Activated T-helper 2 cell treated with anti-CD3 and anti-CD28 coated beads, Interferon-gamma antibody, Interleukin-2, Interleukin-4, amounts not matched to agents 10 μg/mL and 5 μg/mL and 100 μg/mL, durations not matched to agents 14 hours and 24 hours and 36 hours (primary cell): ENCODE data around the gene UBE3D. TPM values are rescaled to one million over a fixed set of nuclear protein-coding genes. Genes with fewer than 3 reads are reported as not detected.
"Not testable (repeated sequence)": the region's sequence is repeated elsewhere in the genome, so short reads cannot be mapped to it uniquely, and the experiment has no call there.

Source experiments
- DNase-seq: peaks from one replicate; pipeline ENCODE4 v3.0.0; 2021; ENCODE audit warnings: low spot score
- H3K27ac Mint-ChIP-seq: one replicate; pipeline ENCODE4 v1.8.0; 2021; ENCODE audit warnings: mixed read lengths
- H3K27me3 Mint-ChIP-seq: one replicate; pipeline ENCODE4 v1.8.0; 2021; ENCODE audit warnings: low read depth, mixed read lengths
- H3K36me3 Mint-ChIP-seq: one replicate; pipeline ENCODE4 v1.8.0; 2021; ENCODE audit warnings: low read depth, mixed read lengths
- H3K4me1 Mint-ChIP-seq: one replicate; pipeline ENCODE4 v1.8.0; 2021; ENCODE audit warnings: low read depth, mixed read lengths
- H3K4me3 Mint-ChIP-seq: one replicate; pipeline ENCODE4 v1.8.0; 2021; ENCODE audit warnings: low read depth, mild to moderate bottlenecking, moderate library complexity, mixed read lengths
- H3K9me3 Mint-ChIP-seq: one replicate; pipeline ENCODE4 v1.8.0; 2021; ENCODE audit warnings: mixed read lengths
- intact Hi-C: fragments of 100-400 bp; cut with micrococcal nuclease; formaldehyde crosslinking; loops from one replicate; pipeline ENCODE4 v1.15.1; 2023
- total RNA-seq: library from RNA; stranded (reverse); gene quantifications from 2 replicates; pipeline ENCODE4 v1.2.3, GENCODE V29; 2022

The UBE3D gene
- total RNA-seq, 1 donor from 2014 or later: 6.9 TPM

- no peak overlapping the region for H3K27ac Mint-ChIP-seq
- no peak overlapping the region for H3K4me3 Mint-ChIP-seq
- peaks cover 8% of the 10 kb centered on the region for H3K9me3 Mint-ChIP-seq
- DNase-seq: no peak
- no peaks in the 10 kb centered on the region for H3K4me1 Mint-ChIP-seq
- H3K36me3 Mint-ChIP-seq: no peaks in the 10 kb centered on the region
- no peaks in the 10 kb centered on the region for H3K27me3 Mint-ChIP-seq
- intact Hi-C loops: no loop called here
These were observed 151.1 kb downstream of the UBE3D start for GRCh38 chr6:82914511-82914910.

GRCh38 chr6:82910820-82911219, 154.8 kb downstream of the UBE3D start:
- no peak for DNase-seq
- H3K4me3 Mint-ChIP-seq: no peak overlapping the region
- intact Hi-C loops: no loop called here
- no peak overlapping the region for H3K27ac Mint-ChIP-seq
- H3K36me3 Mint-ChIP-seq: no peaks in the 10 kb centered on the region
- no peaks in the 10 kb centered on the region for H3K4me1 Mint-ChIP-seq
- no peaks in the 10 kb centered on the region for H3K27me3 Mint-ChIP-seq
- H3K9me3 Mint-ChIP-seq: no peaks in the 10 kb centered on the region

GRCh38 chr6:82910395-82910794, 155.2 kb downstream of the UBE3D start:
- H3K9me3 Mint-ChIP-seq: no peaks in the 10 kb centered on the region
- H3K4me3 Mint-ChIP-seq: no peak overlapping the region
- intact Hi-C loops: no loop called here

GRCh38 chr6:82909551-82909950, 156.1 kb downstream of the UBE3D start:
- no peak for DNase-seq
- H3K27ac Mint-ChIP-seq: no peak overlapping the region
- H3K4me1 Mint-ChIP-seq: no peaks in the 10 kb centered on the region
- no peaks in the 10 kb centered on the region for H3K36me3 Mint-ChIP-seq
- no peaks in the 10 kb centered on the region for H3K27me3 Mint-ChIP-seq
- no peaks in the 10 kb centered on the region for H3K9me3 Mint-ChIP-seq
- intact Hi-C loops: no loop called here
- H3K4me3 Mint-ChIP-seq: no peak overlapping the region

More at GRCh38 chr6:82910395-82910794, 155.2 kb downstream of the UBE3D start:
- no peaks in the 10 kb centered on the region for H3K4me1 Mint-ChIP-seq
- H3K36me3 Mint-ChIP-seq: no peaks in the 10 kb centered on the region
- no peak for DNase-seq
- no peak overlapping the region for H3K27ac Mint-ChIP-seq
- no peaks in the 10 kb centered on the region for H3K27me3 Mint-ChIP-seq

- Mint-ChIP-seq H3K9me3 (no peaks in the 10 kb centered on the region), H3K4me1 (no peaks in the 10 kb centered on the region), H3K4me3 (no peak overlapping the region), H3K27ac (no peak overlapping the region), H3K27me3 (no peaks in the 10 kb centered on the region), H3K36me3 (no peaks in the 10 kb centered on the region)
- intact Hi-C loops: no loop called here
- DNase-seq: no peak
These were observed 157.0 kb downstream of the UBE3D start for GRCh38 chr6:82908661-82909060.

GRCh38 chr6:82906951-82907350, 158.7 kb downstream of the UBE3D start:
- H3K9me3 Mint-ChIP-seq: no peaks in the 10 kb centered on the region
- no peaks in the 10 kb centered on the region for H3K4me1 Mint-ChIP-seq
- intact Hi-C loops: no loop called here
- DNase-seq: no peak
- H3K27me3 Mint-ChIP-seq: no peaks in the 10 kb centered on the region
- no peaks in the 10 kb centered on the region for H3K36me3 Mint-ChIP-seq
- H3K4me3 Mint-ChIP-seq: no peak overlapping the region
- no peak overlapping the region for H3K27ac Mint-ChIP-seq

GRCh38 chr6:82906489-82906888, 159.2 kb downstream of the UBE3D start:
- no peaks in the 10 kb centered on the region for H3K36me3 Mint-ChIP-seq
- no peaks in the 10 kb centered on the region for H3K27me3 Mint-ChIP-seq
- no peak overlapping the region for H3K4me3 Mint-ChIP-seq
- intact Hi-C loops: no loop called here
- H3K9me3 Mint-ChIP-seq: no peaks in the 10 kb centered on the region
- H3K4me1 Mint-ChIP-seq: no peaks in the 10 kb centered on the region
- no peak overlapping the region for H3K27ac Mint-ChIP-seq
- no peak for DNase-seq

GRCh38 chr6:82904860-82905259, 160.8 kb downstream of the UBE3D start:
- Mint-ChIP-seq H3K9me3 (no peaks in the 10 kb centered on the region), H3K27ac (no peak overlapping the region), H3K4me1 (no peaks in the 10 kb centered on the region), H3K27me3 (no peaks in the 10 kb centered on the region), H3K4me3 (no peak overlapping the region), H3K36me3 (no peaks in the 10 kb centered on the region)
- intact Hi-C loops: no loop called here
- DNase-seq: no peak

- intact Hi-C loops: no loop called here
- H3K27me3 Mint-ChIP-seq: no peaks in the 10 kb centered on the region
These were observed 161.4 kb downstream of the UBE3D start for GRCh38 chr6:82904257-82904656.

GRCh38 chr6:82902290-82902689, 163.4 kb downstream of the UBE3D start:
- no peak overlapping the region for H3K27ac Mint-ChIP-seq
- no peaks in the 10 kb centered on the region for H3K4me1 Mint-ChIP-seq
- no peak for DNase-seq
- no peaks in the 10 kb centered on the region for H3K36me3 Mint-ChIP-seq
- H3K4me3 Mint-ChIP-seq: no peak overlapping the region
- no peaks in the 10 kb centered on the region for H3K9me3 Mint-ChIP-seq
- H3K27me3 Mint-ChIP-seq: no peaks in the 10 kb centered on the region
- intact Hi-C loops: no loop called here

More at GRCh38 chr6:82904257-82904656, 161.4 kb downstream of the UBE3D start:
- Mint-ChIP-seq H3K27ac (no peak overlapping the region), H3K4me1 (no peaks in the 10 kb centered on the region), H3K36me3 (no peaks in the 10 kb centered on the region), H3K4me3 (no peak overlapping the region), H3K9me3 (no peaks in the 10 kb centered on the region)
- no peak for DNase-seq

- Mint-ChIP-seq H3K9me3 (no peaks in the 10 kb centered on the region), H3K27ac (no peak overlapping the region), H3K27me3 (no peaks in the 10 kb centered on the region), H3K4me3 (no peak overlapping the region), H3K4me1 (no peaks in the 10 kb centered on the region), H3K36me3 (no peaks in the 10 kb centered on the region)
- DNase-seq: no peak
- intact Hi-C loops: no loop called here
These were observed 170.9 kb downstream of the UBE3D start for GRCh38 chr6:82894653-82895259.

- intact Hi-C loops: no loop called here
- Mint-ChIP-seq H3K9me3 (no peaks in the 10 kb centered on the region), H3K4me3 (no peak overlapping the region), H3K4me1 (no peaks in the 10 kb centered on the region), H3K27ac (no peak overlapping the region), H3K27me3 (no peaks in the 10 kb centered on the region), H3K36me3 (no peaks in the 10 kb centered on the region)
- DNase-seq: no peak
These were observed 171.6 kb downstream of the UBE3D start for GRCh38 chr6:82893889-82894652.

GRCh38 chr6:82891503-82891902, 174.1 kb downstream of the UBE3D start:
- H3K9me3 Mint-ChIP-seq, intact Hi-C loops, H3K36me3 Mint-ChIP-seq, H3K27ac Mint-ChIP-seq, DNase-seq, H3K27me3 Mint-ChIP-seq, H3K4me3 Mint-ChIP-seq, H3K4me1 Mint-ChIP-seq: not testable (repeated sequence)
